Umbilical cord (tissue), 2 donors: ENCODE data around the gene ZNF557. TPM values are rescaled to one million over a fixed set of nuclear protein-coding genes. Genes with fewer than 3 reads are reported as not detected.

ENCODE experiments used
- DNase-seq: peaks from one replicate; pipeline ENCODE4 v3.0.0-alpha.2; 2015; ENCODE audit warnings: low spot score
- total RNA-seq: library from RNA; depleted of rRNA; stranded (reverse); fragments of >200 nt; gene quantifications from one replicate; pipeline ENCODE4 v1.2.3, GENCODE V29; 2014; ENCODE audit warnings: low replicate concordance; ENCODE audit not compliant: insufficient read depth

Gene ZNF557
- total RNA-seq, 1 donor from 2014 or later, result 14.7 TPM

DNA sequence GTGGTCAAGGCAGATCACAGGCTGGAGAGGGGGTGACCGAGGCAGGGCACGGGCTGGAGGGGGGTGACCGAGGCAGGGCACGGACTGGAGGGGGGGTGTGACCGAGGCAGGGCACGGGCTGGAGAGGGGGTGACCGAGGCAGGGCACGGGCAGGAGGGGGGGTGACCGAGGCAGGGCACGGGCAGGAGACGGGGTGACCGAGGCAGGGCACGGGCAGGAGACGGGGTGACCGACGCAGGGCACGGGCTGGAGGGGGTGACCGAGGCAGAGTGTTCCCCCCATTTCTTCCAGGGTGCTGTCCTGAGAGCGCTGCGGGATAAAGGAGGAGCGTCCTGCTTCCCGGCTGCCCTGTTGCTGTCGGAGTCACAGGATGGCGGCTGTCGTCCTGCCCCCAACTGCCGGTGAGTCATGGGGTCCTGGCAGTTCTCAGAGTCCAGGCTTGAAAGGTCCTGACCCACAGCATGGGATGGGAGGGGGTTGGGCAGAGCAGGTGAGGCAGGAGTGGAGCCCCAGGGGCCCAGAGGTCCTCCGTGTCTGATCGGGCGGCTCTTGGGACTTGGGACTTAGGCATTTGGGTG is 5.3 kb downstream of the ZNF557 start:
- DNase-seq, result no peak

DNA sequence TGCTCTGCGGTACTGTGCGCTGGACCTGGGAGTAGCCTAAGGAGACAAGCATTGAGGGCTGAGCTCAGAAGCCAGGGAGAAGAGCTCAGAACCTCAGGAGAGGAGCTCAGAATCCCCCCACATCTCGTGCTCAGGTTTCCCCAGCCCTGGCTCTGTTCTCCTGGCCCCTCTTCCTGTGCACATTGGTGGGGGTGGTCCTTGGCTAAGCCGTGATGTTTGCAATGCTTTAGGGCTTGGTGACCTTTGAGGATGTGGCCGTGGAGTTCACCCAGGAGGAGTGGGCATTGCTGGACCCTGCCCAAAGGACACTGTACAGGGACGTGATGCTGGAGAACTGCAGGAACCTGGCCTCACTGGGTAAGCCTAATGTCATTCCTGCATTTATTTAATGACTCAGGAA is 6.6 kb downstream of the ZNF557 start:
- no peak for DNase-seq

DNA sequence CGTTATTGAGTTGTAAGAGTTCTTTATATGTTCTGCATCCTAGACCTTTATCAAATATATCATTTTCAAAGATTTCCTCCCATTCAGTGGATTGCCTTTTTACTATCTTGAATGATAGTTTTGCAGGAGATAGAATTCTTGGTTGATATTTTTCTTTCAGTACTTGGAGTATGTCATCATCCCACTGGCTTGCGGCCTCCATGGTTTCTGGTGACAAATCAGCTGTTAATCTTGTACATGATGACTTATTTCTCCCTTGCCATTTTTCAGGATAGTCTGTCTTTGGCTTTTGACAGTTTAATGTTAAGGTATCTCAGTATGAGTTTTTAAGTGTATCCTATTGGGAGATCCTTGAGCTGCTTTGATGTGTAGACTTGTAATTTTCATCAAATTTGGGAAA is 8.5 kb downstream of the ZNF557 start:
- DNase-seq, result no peak

DNA sequence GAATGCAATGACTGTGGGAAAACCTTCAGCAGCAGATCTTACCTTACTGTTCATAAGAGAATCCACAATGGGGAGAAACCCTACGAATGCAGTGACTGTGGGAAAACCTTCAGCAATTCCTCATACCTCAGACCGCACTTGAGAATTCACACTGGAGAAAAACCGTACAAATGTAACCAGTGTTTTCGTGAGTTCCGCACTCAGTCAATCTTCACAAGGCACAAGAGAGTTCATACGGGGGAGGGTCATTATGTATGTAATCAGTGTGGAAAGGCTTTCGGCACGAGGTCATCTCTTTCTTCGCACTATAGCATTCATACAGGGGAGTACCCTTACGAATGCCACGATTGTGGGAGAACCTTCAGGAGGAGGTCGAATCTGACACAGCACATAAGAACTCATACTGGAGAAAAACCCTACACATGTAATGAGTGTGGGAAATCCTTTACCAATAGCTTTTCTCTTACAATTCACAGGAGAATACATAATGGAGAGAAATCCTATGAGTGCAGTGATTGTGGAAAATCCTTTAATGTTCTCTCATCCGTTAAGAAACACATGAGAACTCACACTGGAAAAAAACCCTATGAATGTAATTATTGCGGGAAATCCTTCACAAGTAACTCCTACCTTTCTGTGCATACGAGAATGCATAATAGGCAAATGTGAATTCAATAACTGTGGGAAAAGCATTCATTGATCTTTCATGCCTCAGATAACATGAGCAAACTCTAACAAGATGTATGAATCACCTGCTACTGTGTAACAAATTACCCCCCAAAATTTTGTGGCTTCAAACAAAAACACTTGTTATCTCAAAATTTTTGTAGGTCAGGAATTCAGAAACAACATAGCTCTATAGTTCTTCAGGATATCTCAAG is 13.8 kb downstream of the ZNF557 start:
- no peak for DNase-seq

DNA sequence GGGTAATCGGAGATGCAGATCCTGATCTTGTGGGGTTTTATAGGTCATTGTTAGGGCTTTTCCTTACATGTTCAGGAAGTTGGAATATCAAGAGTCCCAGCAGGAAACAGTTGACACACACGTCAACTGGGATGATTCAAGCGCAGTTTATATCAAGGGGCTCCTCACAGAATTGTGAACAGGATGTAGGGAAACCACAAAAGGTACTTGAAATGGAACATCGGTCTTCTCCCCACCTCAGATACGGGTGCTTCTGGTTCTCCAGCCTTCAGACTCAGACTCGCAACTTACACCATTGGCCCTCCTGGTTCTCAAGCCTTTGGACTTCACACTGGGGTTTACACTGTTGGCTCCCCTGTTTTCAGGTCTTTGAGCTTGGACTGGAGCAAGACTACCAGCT is 19.5 kb downstream of the ZNF557 start:
- DNase-seq, result no peak

DNA sequence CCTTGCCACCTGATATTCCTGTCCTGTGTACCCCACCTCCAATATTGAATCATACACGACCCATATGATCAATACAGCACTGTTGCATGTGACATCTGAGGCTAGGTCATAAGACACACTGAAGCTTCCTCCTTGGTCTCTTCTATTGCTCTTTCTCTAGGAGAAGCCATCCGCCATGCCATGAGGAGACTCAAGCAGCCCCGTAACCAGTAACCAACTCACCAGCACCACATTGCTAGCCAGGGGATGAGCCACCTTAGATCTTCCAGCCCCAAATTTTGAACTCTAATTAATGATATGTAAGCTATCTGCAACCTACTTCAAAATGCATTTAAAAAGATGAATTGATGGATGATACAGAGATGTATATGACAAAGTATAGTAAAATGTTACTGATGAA is 28.6 kb downstream of the ZNF557 start:
- DNase-seq, result no peak

DNA sequence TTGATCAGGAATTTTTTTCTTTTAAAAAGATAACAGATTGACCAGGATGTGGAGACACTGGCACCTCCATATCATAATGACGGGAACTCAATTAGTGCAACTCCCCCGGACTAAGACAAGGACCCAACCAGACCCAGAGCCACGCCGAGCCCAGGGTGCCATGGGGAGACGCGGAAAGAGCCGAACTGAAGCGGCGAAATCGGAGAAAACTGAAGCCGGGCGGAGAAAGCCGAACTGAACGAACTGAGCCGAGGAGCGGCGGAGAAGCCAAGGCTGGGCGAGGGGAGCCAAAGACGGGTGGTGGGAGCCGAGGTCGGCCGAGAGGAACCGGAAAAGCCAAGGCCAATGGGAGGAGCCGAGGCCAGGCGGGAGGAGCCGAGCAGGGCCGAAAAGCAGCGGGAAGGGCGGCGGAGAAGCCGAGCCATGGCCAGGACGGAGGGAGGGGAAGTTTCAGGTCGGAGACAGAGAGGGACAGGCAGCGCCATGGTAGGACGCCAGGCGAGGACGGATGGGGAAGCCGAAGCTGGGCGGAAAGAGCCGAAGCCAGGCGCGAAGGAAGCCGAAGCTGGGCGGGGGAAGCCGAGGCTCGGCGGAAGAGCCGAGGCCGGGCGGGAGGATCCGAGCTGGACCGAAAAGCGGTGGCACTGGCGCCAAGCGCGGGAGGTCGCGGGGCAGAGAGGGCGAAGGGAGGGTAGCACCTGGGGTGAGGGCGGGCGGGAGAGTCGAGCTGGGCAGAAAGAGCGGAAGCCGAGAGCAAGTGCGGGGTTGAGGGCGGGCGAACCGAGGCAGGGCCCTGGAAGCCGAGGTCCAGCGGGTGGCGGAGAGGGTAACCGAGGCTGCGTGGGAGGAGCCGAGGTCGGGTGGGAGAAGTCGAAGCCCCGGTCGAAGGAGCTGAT is 29.4 kb downstream of the ZNF557 start:
- DNase-seq, result peak; percentile 97

DNA sequence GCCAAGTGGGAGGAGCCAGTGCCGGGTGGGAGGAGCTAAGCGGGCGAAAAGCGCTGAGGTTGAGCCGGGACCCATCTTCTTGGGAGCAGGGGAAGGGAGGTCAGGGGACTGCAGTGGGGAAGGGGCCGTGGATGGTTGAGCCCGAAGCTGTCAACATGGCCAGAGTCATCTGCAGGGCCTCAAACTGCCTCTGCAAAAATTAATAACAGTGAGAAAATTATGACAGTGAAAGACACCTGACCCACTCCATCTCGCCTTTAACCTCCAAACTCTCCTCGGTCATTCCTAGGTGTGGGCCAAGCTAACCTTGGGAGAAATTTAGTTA is 30.1 kb downstream of the ZNF557 start:
- DNase-seq, result no peak

DNA sequence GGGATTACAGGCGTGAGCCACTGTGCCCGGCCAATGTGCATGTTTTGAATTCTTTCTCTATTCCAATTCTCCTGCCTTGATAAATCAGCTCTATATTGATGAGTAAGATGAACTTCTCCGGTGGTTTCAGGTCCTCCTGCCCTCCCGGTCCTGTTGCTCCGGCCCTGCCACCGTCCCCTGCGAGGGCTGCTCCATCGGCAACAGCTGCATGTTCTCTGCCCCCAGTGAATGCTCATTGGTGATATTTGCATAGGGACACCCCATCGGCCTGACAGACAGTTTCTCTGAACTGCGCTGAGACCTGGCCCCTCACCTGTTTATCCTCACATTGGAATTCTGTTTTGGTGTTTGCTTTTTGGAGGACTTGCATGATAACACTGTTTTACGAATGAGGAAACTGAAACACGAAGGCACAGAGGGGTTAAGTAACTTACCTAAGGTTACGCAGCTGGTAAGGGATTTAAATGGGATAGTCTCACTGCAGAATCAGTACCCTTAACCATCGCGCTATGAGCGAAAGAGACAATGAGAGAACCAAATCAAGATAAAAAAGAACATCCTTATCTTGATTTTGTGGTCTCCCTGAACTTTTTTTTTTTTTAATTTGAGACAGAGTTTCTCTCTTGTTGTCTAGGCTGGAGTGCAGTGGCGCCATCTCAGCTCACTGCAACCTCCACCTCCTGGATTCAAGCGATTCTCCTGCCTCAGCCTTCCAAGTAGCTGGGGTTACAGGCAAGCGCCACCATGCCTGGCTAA is 32.2 kb downstream of the ZNF557 start:
- DNase-seq, result no peak

DNA sequence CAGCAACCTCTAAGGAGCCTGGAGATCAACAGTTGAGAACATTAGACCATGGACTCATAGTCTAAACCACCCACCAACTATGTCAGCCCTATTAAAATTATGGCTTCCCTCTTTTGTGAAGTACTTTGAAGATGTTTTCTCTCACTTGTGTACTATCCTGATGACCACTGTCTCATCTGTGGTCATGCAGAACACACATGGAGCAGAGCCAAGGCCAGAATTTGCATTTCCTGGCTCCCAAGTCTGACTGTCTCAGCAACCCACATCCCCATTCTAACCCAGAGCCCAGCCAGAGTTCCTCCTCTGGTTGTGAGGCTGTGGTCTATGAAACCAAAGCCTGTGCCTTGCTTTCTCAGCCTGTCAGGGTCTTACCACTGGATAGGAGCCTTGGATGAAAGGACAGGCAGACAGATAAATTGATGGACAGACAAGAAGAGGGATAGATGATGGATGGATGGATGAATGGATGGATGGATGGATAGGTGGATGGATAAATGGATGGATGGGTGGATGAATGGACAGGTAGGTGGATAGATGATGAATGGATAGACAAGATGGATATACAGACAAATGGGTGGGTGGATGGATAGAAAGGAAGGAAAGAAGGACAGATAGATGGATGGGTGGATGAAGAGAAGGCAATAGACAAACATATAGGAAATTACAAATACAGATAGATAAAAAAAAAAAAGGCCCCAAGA is 35.4 kb downstream of the ZNF557 start:
- peak; percentile 9 for DNase-seq

DNA sequence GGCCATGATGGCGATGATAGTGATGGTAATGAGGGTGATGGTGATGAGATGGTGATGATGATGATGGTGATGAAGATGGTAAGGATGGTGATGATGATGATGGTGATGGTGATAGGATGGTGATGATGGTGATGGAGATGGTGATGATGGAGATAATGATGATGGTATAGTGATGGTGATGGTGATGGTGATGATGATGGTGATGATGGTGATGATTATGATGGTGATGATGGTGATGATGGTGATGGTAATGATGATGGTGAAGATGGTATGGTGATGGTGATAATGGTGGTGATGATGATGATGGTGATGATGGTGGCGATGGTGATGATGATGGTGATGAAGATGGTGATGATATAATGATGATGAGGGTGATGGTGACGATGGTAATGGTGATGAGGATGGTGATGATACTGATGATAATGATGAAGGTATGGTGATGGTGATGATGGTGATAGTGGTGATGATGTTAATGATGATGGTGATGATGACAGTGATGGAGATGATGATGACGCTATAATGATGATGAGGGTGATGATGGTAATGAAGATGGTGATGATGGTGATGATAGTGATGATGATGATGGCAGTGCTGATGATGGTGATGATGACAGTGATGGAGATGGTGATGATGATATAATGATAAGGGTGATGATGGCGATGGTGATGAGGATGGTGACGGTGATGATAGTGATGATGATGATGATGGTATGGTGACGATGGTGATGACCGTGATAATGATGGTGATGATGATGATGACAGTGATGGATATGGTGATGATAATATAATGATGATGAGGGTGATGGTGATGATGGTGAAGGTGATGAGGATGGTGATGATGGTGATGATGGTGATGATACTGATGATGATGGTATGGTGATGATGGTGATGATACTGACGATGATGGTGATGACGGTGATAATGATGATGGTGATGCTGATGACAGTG is 37.5 kb downstream of the ZNF557 start:
- DNase-seq, result no peak

DNA sequence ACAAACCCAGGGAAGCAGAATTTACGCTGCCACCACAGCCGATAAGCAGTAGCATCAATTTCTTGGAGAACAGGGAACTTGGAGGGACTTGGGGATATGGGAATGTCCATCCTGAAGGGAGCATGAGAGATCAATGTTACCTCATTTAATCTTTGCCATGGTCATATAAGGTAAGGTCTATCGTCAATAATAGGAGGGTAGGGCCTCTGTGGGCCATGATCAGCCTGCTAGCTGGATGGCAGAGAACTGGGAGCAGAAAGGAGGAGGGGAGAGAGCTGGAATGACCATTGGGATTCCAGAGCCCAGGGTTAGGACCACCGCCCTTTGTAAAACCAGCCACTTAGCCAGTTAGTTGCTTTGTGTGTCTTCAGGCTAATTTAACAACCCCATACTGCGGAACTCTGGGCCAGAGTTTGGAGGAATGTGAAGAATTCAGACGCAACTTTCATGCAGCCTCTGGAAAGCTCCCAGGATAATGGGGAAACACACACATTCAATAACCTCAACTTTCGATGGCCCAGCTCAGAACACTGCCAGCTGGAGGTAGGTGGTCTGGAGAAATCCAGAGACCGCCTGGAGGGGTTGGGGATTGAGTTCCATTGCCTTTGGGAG is 40.3 kb downstream of the ZNF557 start:
- no peak for DNase-seq

DNA sequence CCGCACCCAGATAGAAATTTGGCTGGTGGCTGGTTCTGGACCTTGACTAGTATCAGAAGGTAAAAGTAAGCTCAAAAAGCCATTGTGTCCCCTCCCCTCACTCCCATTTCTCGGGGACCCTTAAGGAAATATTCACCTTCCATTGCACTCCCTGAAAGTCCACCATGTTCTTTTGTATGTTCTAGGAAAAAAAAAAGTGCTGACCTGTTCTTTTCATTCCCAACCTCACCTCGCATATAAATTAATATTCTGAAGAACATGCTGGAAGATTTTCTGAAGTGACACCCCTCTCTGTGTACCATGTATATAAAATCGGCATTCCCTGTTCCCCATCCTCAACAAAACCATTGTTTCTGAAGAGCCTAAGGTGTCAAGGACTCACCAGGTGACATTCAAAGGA is 43.2 kb downstream of the ZNF557 start:
- DNase-seq, result no peak

DNA sequence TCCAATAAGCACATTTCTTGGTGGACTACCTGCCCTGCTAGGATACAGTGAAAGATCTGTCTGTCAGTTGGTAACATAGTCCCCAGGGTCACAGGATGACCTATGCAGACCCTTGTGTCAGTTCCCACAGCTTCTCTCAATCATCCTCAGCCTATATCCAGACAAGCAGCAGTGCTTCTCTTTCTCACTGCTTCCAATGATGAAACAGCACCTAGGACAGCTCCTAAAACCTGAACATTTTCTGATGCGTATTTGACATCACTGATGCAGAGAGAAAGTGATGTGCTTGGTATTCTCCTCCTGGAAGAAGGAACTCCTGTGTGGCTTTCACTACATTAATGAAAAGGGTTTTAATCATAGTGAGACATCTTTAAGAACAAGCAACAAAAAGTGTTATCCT is 43.7 kb downstream of the ZNF557 start:
- no peak for DNase-seq

DNA sequence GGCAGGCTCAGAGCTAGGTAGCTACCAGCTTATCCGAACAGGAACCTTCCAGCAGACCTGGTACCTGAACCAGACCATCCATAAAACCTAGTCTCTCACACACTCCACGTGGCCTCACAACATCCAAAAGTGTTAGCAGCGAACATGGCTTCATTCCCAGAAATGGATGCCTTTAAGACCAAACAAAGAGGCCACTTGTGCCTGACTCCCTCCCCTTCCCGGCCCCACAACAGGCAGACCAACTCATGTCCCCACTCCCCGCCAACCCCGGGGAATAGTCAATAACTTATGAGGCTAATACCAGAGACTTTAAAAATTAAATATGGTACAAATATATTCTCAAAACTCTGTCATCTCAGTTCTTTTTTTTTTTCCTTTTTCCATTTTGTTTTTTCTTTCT is 46.2 kb downstream of the ZNF557 start:
- no peak for DNase-seq

DNA sequence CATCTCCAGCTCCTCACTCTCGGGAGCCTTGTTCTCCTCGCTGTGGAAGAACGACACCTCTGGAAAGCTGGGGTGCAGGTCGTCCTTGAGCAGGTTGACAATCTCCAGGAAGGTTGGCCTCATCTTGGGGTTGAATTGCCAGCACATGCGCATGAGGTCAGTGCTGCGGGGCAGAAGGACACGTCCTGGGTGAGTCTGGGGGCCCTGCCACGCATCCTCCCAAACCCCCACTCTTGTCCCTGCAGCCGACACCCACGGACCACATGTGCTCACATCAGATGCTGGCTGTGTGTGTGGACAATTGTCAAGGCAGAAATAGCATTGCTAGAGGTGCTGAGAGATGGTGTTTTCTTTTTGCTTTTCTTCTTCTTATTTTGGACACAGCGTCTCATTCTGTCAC is 47.7 kb downstream of the ZNF557 start:
- no peak for DNase-seq

DNA sequence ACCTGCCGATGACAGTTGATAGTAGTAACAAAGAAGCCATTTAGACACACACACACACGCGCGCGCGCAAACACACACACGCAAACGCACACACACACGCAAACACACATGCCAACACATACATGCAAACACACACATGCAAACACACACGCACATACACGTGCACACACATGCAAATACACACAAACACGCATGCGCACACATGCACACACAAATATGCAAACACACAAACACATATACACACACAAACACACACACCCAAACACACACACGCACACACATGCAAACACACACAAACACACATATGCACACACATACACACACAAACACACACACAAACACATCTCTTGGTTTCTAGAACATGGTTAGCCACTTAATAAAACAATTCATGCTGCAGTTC is 50.1 kb downstream of the ZNF557 start:
- DNase-seq, result no peak

DNA sequence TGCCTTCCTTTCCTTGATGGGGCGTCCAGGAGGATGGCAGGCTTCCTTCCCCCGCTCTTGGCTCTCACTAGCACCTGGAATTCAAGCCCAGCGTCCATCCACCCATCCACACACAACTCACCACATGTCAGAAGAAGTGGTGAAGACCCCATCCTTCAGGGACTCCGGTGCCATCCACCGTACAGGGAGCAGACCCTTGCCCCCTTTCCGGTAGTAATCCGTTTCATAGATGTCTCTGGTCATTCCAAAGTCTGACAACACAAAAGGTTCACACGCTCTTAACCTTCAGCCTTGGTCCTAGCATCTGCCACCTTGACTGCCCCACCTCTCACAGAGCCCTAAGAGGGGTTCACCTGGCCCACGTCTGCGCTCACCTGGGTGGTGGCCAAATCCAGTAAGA is 51.0 kb downstream of the ZNF557 start:
- no peak for DNase-seq

DNA sequence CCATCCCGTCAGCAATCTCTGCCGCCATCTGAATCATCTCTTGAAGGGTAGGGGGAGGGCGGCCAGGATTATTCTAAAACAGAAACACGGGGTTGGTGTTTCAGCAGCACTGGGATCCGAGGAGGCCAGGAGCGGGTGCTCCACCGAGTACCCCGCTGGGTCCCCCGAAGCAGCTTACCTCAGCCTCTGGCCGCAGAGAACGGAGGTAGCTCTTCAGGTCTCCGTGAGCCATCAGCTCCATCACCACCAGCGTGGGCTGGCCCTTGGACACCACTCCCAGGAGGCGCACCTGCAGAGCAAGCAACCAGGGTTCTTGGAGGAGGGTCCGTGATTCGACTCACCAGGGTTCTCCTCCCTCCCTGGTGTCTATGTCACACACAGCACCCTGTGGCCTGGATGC is 53.2 kb downstream of the ZNF557 start:
- no peak for DNase-seq

DNA sequence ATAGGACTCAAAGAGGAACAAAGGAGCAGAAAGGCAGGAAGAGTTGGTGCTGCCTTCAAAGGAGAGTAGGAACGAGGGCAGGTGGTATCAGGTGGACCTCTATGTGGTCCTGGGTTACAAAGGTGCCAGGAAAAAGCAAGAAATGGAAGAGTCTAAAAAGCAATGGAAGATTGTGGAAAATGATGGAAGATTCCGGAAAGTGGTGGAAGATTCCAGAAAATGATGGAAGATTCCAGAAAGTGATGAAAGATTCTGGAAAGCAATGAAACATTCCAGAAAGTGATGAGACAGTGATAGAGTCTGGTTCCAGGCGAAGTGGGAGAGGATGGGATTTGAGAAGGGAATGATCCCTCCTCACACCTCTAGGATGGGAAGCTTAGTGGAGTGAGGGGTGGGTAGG is 55.3 kb downstream of the ZNF557 start:
- no peak for DNase-seq
